A549 (cell line): ENCODE measurements around the gene VIPR2. TPM values are rescaled to one million over a fixed set of nuclear protein-coding genes. Genes with fewer than 3 reads are reported as not detected.

Experiments used
- ATAC-seq, 2 experiments: fragments of 200-7000 bp in 1 of 2; fragments of >200 bp in 1 of 2; cut with Nextera tagmentation in 1 of 2; cut with Tn5 transposase in 1 of 2; 3 replicates each; pipeline versions ENCODE4 v1.8.0 to v1.9.1; 2018 to 2020; ENCODE audit warnings: mild to moderate bottlenecking in 1 of 2, moderate library complexity in 1 of 2
- CTCF ChIA-PET: fragments of 300-600 bp; sonication (Branson Sonifier 250); formaldehyde crosslinking; extraction: SDS; loops from one replicate; lab custom pipeline; 2021; ENCODE audit warnings: antibody characterized with exemption, inconsistent platforms; lab: Yijun Ruan, JAX
- POLR2A ChIA-PET: fragments of 350-600 bp; formaldehyde crosslinking; extraction: SDS; loops from one replicate; lab custom pipeline; 2021; ENCODE audit warnings: antibody characterized with exemption, inconsistent platforms; lab: Yijun Ruan, JAX
- DNase-seq, 2 experiments: peaks; one replicate each; pipeline versions ENCODE4 v3.0.0 to v3.0.0-alpha.2; 2011 to 2016; ENCODE audit warnings: low read depth in 1 of 2, low spot score in 1 of 2
- FAIRE-seq: peaks from 2 replicates; lab custom pipeline; 2011; peaks lifted over from hg19 to GRCh38; lab: Jason Lieb, UNC
- H3K27ac ChIP-seq, 2 experiments: fragments of >200 bp; sonication (Bioruptor Twin); formaldehyde crosslinking; 3 replicates each; pipeline ENCODE4 v1.5.1; 2016 to 2017
- H3K4me1 ChIP-seq: fragments of >200 bp; sonication (Bioruptor Twin); formaldehyde crosslinking; 3 replicates; pipeline ENCODE4 v1.6.1; 2016
- H3K4me2 ChIP-seq: fragments of >200 bp; sonication (Bioruptor Twin); formaldehyde crosslinking; 3 replicates; pipeline ENCODE4 v1.6.1; 2016
- H3K4me3 ChIP-seq: fragments of >200 bp; sonication (Bioruptor Twin); formaldehyde crosslinking; 3 replicates; pipeline ENCODE4 v1.5.1; 2016
- H3K9me3 ChIP-seq: fragments of >200 bp; sonication (Bioruptor Twin); formaldehyde crosslinking; 3 replicates; pipeline ENCODE4 v1.6.1; 2016
- BHLHE40 ChIP-seq: IDR thresholded peaks from 2 replicates; pipeline ENCODE4 v1.6.1; 2012; ENCODE audit warnings: low read depth, low read length, inconsistent platforms
- CBX2 ChIP-seq: fragments of 200-600 bp; sonication (generic); IDR thresholded peaks from 2 replicates; pipeline ENCODE4 v1.6.1; 2016; ENCODE audit warnings: low read depth, mild to moderate bottlenecking, borderline replicate concordance
- CBX8 ChIP-seq: fragments of 200-600 bp; sonication (generic); IDR thresholded peaks from 2 replicates; pipeline ENCODE4 v1.6.1; 2016
- CEBPB ChIP-seq, 2 experiments: fragments of >200 bp in 1 of 2; sonication (Bioruptor Twin) in 1 of 2; formaldehyde crosslinking in 1 of 2; IDR thresholded peaks; 2 replicates each; pipeline ENCODE4 v1.6.1; 2012 to 2016
- CHD4 ChIP-seq: fragments of 200-600 bp; sonication (generic); IDR thresholded peaks from 2 replicates; pipeline ENCODE4 v1.6.1; 2016; ENCODE audit warnings: antibody characterized with exemption, mild to moderate bottlenecking, borderline replicate concordance
- EHF ChIP-seq: fragments of 250-450 bp; sonication (Bioruptor Pico); IDR thresholded peaks from 2 replicates; pipeline ENCODE4 v1.5.0; 2020; ENCODE audit warnings: mild to moderate bottlenecking
- ELK1 ChIP-seq: fragments of 150-350 bp; IDR thresholded peaks from 2 replicates; pipeline ENCODE4 v1.6.1; 2014; ENCODE audit warnings: low read depth, mild to moderate bottlenecking, low read length
- EP300 ChIP-seq, 2 experiments: fragments of >200 bp; sonication (Bioruptor Twin); formaldehyde crosslinking; IDR thresholded peaks; 2 replicates in 1 of 2; 3 replicates in 1 of 2; pipeline ENCODE4 v1.6.1; 2016 to 2017
- FOSL2 ChIP-seq, 2 experiments: fragments of 450-650 bp in 1 of 2; fragments of >200 bp in 1 of 2; sonication (Bioruptor Twin) in 1 of 2; formaldehyde crosslinking; IDR thresholded peaks; 2 replicates each; pipeline versions ENCODE4 v1.5.0 to v1.6.1; 2016 to 2020; ENCODE audit warnings: mild to moderate bottlenecking in 1 of 2, moderate library complexity in 1 of 2
- FOXS1 ChIP-seq: fragments of 250-450 bp; sonication (Bioruptor Pico); IDR thresholded peaks from 2 replicates; pipeline ENCODE4 v1.5.0; 2020; ENCODE audit warnings: mild to moderate bottlenecking, moderate library complexity
- GATA3 ChIP-seq: IDR thresholded peaks from 2 replicates; pipeline ENCODE4 v1.6.1; 2012; ENCODE audit warnings: borderline replicate concordance
- HOXB13 ChIP-seq: fragments of 250-450 bp; sonication (Bioruptor Pico); IDR thresholded peaks from 2 replicates; pipeline ENCODE4 v1.5.0; 2020; ENCODE audit warnings: low read depth, mild to moderate bottlenecking, moderate library complexity
- HOXB5 ChIP-seq: fragments of 250-450 bp; sonication (Bioruptor Pico); IDR thresholded peaks from 2 replicates; pipeline ENCODE4 v1.5.0; 2020; ENCODE audit warnings: mild to moderate bottlenecking, moderate library complexity
- JUNB ChIP-seq: fragments of >200 bp; sonication (Bioruptor Twin); formaldehyde crosslinking; IDR thresholded peaks from 2 replicates; pipeline ENCODE4 v1.6.1; 2016
- KDM5A ChIP-seq: fragments of 200-600 bp; sonication (generic); IDR thresholded peaks from 2 replicates; pipeline ENCODE4 v1.6.1; 2016; ENCODE audit warnings: antibody characterized with exemption, mild to moderate bottlenecking
- MAX ChIP-seq: IDR thresholded peaks from 2 replicates; pipeline ENCODE4 v1.6.1; 2012
- NR3C1 ChIP-seq: fragments of >200 bp; sonication (Bioruptor Twin); formaldehyde crosslinking; IDR thresholded peaks from 3 replicates; pipeline ENCODE4 v1.6.1; 2017
- PHF8 ChIP-seq: fragments of 200-600 bp; sonication (generic); IDR thresholded peaks from 2 replicates; pipeline ENCODE4 v1.6.1; 2016; ENCODE audit warnings: low read depth, mild to moderate bottlenecking, antibody characterized with exemption, moderate library complexity, borderline replicate concordance
- POLR2AphosphoS2 ChIP-seq: conservative IDR thresholded peaks from 2 replicates; pipeline ENCODE4 v1.6.1; 2012; ENCODE audit warnings: low read length, improper control_type of control experiment, inconsistent platforms
- RARB ChIP-seq: fragments of 250-450 bp; sonication (Bioruptor Pico); IDR thresholded peaks from 2 replicates; pipeline ENCODE4 v1.8.0; 2021; ENCODE audit warnings: mild to moderate bottlenecking, moderate library complexity
- RFX5 ChIP-seq: fragments of 450-650 bp; IDR thresholded peaks from 2 replicates; pipeline ENCODE4 v1.7.1; 2014; ENCODE audit warnings: antibody characterized with exemption, mild to moderate bottlenecking, moderate library complexity
- SMC3 ChIP-seq: fragments of >200 bp; sonication (Bioruptor Twin); formaldehyde crosslinking; IDR thresholded peaks from 3 replicates; pipeline ENCODE4 v1.6.1; 2018; ENCODE audit warnings: inconsistent platforms
- SREBF2 ChIP-seq: fragments of 450-650 bp; IDR thresholded peaks from 2 replicates; pipeline ENCODE4 v1.6.1; 2014; ENCODE audit warnings: mild to moderate bottlenecking, moderate library complexity
- TFCP2L1 ChIP-seq: fragments of 250-450 bp; sonication (Bioruptor Pico); IDR thresholded peaks from 2 replicates; pipeline ENCODE4 v1.5.0; 2021; ENCODE audit warnings: mild to moderate bottlenecking
- ZNF302 ChIP-seq: fragments of 250-450 bp; sonication (Bioruptor Pico); IDR thresholded peaks from 2 replicates; pipeline ENCODE4 v1.9.0; 2021; ENCODE audit warnings: inconsistent platforms, mild to moderate bottlenecking, moderate library complexity
- WGBS: methylation state at CpG from one replicate; pipeline ENCODE4 v1.1.6; 2017; ENCODE audit errors: missing lambda C conversion rate; 5-methylcytosine and 5-hydroxymethylcytosine counted together
- polyA plus RNA-seq, 4 experiments: library from polyadenylated mRNA; depleted of rRNA in 3 of 4; stranded (reverse); fragments of >200 nt; fragmentation: RNase III in 1 of 4; extraction: RNeasy Plus Mini Kit Qiagen cat#74134 plus additional on column Dnase treatment in 1 of 4; gene quantifications; 2 replicates in 3 of 4; 3 replicates in 1 of 4; pipeline ENCODE4 v1.2.3, GENCODE V29; 2011 to 2017
- TF ChIP-seq, protein P1 (sequence below): fragments of 250-450 bp; sonication (Bioruptor Pico); IDR thresholded peaks from 2 replicates; pipeline ENCODE4 v1.5.0; 2021; ENCODE audit warnings: mild to moderate bottlenecking, moderate library complexity, borderline replicate concordance
- TF ChIP-seq, protein P2 (sequence below): fragments of >200 bp; sonication (Bioruptor Twin); formaldehyde crosslinking; IDR thresholded peaks from 3 replicates; pipeline ENCODE4 v1.6.1; 2016

Gene VIPR2
- polyA plus RNA-seq, 2 of the 4 experiments (the other 2 are of a cell fraction), result not detected

DNA sequence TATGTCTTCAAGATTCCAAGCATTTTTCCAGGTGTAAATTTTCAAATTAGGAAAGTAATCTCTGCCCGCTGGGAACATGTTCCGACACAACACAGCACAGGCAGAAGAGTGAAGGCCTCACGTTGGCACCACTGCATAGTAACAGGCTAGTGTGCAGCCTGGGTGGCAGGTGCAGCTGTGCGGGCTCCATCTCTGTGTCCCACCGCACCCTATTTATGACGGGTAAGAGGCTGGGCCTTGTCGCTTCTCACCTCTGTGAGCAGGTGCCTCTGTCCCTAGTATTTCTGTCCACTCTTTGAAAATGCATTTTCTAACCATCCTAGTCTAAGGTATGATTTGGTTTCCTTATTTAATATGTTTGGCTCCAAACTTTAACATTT lies 24.1 kb downstream of the VIPR2 start (continued):
- TF ChIP-seq, protein P1, sequence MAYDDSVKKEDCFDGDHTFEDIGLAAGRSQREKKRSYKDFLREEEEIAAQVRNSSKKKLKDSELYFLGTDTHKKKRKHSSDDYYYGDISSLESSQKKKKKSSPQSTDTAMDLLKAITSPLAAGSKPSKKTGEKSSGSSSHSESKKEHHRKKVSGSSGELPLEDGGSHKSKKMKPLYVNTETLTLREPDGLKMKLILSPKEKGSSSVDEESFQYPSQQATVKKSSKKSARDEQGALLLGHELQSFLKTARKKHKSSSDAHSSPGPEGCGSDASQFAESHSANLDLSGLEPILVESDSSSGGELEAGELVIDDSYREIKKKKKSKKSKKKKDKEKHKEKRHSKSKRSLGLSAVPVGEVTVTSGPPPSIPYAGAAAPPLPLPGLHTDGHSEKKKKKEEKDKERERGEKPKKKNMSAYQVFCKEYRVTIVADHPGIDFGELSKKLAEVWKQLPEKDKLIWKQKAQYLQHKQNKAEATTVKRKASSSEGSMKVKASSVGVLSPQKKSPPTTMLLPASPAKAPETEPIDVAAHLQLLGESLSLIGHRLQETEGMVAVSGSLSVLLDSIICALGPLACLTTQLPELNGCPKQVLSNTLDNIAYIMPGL, result no peak
- TF ChIP-seq ZNF302 (CRISPR knock-in tag) (no peak), EHF (CRISPR knock-in tag) (no peak), FOSL2 (IDR thresholded peaks at IDR 0.05) (no peak), FOSL2 (CRISPR knock-in tag; IDR thresholded peaks at IDR 0.05) (no peak), HOXB13 (CRISPR knock-in tag) (no peak)
- TF ChIP-seq, all 56 proteins: peak for 0

DNA sequence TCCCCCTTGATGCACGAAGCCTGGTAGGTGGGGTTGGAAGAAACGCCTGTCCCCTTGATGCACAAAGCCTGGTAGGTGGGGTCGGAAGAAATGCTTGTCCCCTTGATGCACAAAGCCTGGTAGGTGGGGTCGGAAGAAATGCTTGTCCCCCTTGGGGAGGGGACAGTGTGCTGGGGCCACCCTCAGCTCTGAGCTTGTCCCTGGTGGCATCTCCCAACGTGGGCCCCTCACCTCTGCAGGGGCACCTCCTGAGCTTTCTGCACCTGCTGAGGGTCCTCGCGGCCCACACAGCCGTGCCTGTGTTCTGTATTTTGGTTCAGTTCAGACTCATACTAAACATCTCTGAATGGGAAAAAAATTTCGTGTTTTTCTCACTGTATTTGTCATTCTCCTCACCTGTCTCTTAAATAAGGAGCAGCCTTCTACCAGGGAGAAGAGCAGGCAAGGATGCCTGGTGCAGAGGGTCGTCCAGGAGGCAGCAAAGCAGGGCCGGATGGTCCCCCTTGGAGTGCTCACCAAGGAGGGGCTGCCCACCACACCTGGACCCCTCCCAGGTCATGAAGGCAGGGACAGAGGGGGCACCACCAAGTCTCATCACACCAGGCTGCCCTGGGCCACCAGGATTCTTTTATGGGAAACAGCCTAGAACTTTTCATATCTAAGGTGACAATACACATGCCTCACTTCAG lies 24.7 kb downstream of the VIPR2 start:
- DNase-seq, result no peak
- no peaks in the 10 kb centered on the region for H3K4me1 ChIP-seq
- H3K4me2 ChIP-seq, result no peak overlapping the region
- CTCF ChIA-PET, result no interaction called here
- TF ChIP-seq RARB (no peak), CEBPB (IDR thresholded peaks at IDR 0.05) (no peak), BHLHE40 (no peak), ELK1 (no peak), KDM5A (no peak), POLR2AphosphoS2 (no peak), GATA3 (no peak), EP300 (IDR thresholded peaks at IDR 0.05) (no peak), ZNF302 (CRISPR knock-in tag) (no peak), RFX5 (no peak), FOXS1 (CRISPR knock-in tag) (no peak), EHF (CRISPR knock-in tag) (no peak)
- TF ChIP-seq, all 56 proteins: peak for 0
- no peak overlapping the region for H3K4me3 ChIP-seq
- POLR2A ChIA-PET, result no interaction called here
- WGBS, result 31% methylated on average over 11 of the region's 11 CpGs
- no peak overlapping the region for H3K27ac ChIP-seq
- FAIRE-seq (no peak), ATAC-seq (no peak)
- no peaks in the 10 kb centered on the region for H3K9me3 ChIP-seq

DNA sequence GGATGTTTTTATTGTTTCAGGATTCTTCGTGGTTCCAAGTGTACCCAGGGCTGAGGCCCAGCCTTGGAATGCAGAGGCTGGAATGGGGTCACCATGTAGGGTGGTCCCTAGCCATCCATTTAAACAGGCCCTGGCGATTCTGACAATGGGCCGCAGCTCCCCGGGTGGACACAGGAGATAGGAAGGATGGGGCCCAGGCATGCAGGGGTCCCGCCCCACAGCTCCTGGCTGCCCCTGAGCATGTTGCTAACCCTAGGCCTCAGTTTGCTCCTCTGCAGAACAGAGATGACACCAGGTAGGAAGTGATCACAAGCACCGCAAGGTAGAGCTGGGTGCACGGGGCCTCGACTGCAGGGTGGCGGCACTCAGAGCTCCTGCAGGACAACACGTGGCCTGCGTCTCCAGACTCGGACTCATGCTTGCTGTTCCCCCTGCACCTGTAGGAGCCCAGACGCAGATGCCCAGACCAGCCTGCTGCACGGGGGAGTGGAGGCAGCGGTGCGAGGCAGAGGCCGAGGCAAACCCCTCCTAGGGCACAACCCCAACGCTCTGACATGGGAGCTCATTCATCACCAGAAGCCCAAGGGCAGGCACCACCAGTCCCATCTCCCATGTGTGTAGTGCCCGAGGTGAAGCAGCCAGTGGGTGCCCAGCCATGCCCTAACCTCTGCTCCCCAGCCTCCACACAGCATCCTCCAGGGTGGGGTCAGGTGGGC lies 25.5 kb downstream of the VIPR2 start:
- no peaks in the 10 kb centered on the region for H3K4me1 ChIP-seq
- H3K27ac ChIP-seq, result no peak overlapping the region
- FAIRE-seq (no peak), ATAC-seq (no peak), DNase-seq (no peak)
- H3K9me3 ChIP-seq, result no peaks in the 10 kb centered on the region
- no peak overlapping the region for H3K4me3 ChIP-seq
- 62% methylated on average over 5 of the region's 19 CpGs for WGBS
- TF ChIP-seq JUNB (no peak), CBX2 (no peak), NR3C1 (no peak), FOSL2 (IDR thresholded peaks at IDR 0.05) (no peak), FOSL2 (CRISPR knock-in tag; IDR thresholded peaks at IDR 0.05) (no peak), CHD4 (no peak), FOXS1 (CRISPR knock-in tag) (no peak), SREBF2 (no peak), HOXB5 (CRISPR knock-in tag) (no peak), EHF (CRISPR knock-in tag) (no peak), TFCP2L1 (CRISPR knock-in tag) (no peak), GATA3 (no peak), MAX (no peak), PHF8 (no peak), CBX8 (no peak), SMC3 (no peak)
- TF ChIP-seq, protein P2, sequence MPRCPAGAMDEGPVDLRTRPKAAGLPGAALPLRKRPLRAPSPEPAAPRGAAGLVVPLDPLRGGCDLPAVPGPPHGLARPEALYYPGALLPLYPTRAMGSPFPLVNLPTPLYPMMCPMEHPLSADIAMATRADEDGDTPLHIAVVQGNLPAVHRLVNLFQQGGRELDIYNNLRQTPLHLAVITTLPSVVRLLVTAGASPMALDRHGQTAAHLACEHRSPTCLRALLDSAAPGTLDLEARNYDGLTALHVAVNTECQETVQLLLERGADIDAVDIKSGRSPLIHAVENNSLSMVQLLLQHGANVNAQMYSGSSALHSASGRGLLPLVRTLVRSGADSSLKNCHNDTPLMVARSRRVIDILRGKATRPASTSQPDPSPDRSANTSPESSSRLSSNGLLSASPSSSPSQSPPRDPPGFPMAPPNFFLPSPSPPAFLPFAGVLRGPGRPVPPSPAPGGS, result no peak
- ChIA-PET CTCF (no interaction called here), POLR2A (no interaction called here)
- no peak overlapping the region for H3K4me2 ChIP-seq
